Prostate gland (tissue), 2 donors: ENCODE results near the gene TCF20.

ENCODE experiments used
- POLR2A ChIP-seq: fragments of 450-650 bp; IDR thresholded peaks from one replicate; pipeline ENCODE4 v1.6.1; 2016; ENCODE audit warnings: antibody characterized with exemption, mild to moderate bottlenecking
- POLR2AphosphoS5 ChIP-seq: sonication (generic); formaldehyde crosslinking; IDR thresholded peaks from one replicate; pipeline ENCODE4 v1.6.1; 2017; ENCODE audit warnings: antibody characterized with exemption
- TF ChIP-seq, protein P1 (sequence below), 4 experiments: fragments of 200-600 bp in 2 of 4; fragments of 450-650 bp in 2 of 4; sonication (generic) in 2 of 4; IDR thresholded peaks; 1 replicate in 3 of 4; 2 replicates in 1 of 4; pipeline ENCODE4 v1.5.1; 2016 to 2019; ENCODE audit warnings: antibody characterized with exemption in 4 of 4, mild to moderate bottlenecking in 2 of 4, moderate library complexity in 2 of 4

DNA sequence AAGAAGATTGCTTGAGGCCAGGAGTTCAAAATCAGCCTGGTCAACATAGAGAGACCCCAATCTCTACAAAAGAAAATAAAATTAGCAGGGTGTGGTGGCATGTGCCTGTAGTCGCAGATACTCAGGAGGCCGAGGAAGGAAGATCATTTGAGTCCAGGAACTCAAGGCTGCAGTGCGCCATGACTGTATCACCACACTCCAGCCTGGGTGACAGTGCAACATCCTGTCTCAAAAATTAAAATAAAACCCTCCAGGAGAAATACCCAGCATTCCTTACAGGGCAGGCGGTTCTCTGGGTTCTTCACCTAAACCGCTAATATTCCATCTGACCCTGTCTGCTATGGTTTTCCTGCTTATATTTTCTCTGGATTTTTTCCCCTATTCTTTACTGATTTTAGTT is 13.5 kb downstream of the TCF20 start:
- TF ChIP-seq, protein P1, sequence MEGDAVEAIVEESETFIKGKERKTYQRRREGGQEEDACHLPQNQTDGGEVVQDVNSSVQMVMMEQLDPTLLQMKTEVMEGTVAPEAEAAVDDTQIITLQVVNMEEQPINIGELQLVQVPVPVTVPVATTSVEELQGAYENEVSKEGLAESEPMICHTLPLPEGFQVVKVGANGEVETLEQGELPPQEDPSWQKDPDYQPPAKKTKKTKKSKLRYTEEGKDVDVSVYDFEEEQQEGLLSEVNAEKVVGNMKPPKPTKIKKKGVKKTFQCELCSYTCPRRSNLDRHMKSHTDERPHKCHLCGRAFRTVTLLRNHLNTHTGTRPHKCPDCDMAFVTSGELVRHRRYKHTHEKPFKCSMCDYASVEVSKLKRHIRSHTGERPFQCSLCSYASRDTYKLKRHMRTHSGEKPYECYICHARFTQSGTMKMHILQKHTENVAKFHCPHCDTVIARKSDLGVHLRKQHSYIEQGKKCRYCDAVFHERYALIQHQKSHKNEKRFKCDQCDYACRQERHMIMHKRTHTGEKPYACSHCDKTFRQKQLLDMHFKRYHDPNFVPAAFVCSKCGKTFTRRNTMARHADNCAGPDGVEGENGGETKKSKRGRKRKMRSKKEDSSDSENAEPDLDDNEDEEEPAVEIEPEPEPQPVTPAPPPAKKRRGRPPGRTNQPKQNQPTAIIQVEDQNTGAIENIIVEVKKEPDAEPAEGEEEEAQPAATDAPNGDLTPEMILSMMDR (IDR thresholded peaks at IDR 0.05) = no peak
- no peak for TF ChIP-seq POLR2A
- TF ChIP-seq POLR2AphosphoS5 = no peak
